Measurements from ENCODE around the gene FEZF1. TPM values are rescaled to one million over a fixed set of nuclear protein-coding genes. Genes with fewer than 3 reads are reported as not detected.

The FEZF1 gene
- total and polyA plus RNA-seq, 10 of the 15 experiments (the other 5 are each of a cell fraction or from before 2014, with no cell fraction given), result not detected

DNA sequence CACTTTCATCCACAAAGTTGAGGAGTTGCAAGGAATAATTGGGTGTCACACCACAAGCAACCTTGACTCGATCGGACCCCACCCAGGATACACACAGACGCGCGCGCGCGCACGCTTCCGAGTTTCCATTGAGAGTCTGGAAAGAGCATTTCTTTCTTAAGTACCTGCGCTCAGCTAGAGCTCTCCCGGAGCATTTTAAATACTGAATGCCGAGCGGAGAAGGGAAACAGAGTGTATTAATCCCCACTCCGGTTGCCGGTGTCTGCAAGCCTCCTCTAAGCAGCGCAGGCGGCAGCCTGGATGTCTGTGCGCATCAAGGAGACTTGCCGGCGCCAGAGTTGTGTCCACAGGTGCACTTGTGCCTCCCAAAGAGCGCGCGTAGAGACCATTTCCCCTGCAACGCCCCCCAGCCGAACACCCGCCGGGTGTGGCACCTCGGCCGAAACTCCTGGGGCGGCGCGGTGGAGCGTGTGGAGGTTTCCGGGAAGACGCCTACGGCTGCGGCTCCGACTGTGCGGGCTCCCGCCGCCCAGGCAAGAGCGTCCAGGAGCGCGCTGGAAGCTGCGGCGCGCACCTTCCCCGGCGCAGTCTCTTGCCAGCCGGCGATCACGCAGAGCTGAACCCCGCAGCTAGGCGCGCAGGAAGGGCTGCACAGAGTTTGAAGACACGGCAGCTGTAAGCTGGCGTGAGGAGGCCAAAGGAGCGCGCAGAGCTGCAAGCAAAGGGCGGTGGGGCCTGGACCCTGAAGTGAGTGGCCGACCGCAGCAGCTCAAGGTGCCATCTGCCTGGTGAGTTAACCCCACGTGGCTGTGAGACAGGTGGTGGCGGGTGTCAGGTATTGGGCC is 1.1 kb upstream of the FEZF1 start:
- no peak for ATAC-seq
- H3K9ac ChIP-seq (ENCODE audit: control insufficient read depth, insufficient read depth, low read length), result no peak overlapping the region
- no peaks in the 10 kb centered on the region for H3K79me2 ChIP-seq (ENCODE audit: control insufficient read depth, insufficient read depth, low read length)
- DNase-seq (ENCODE audit: low read depth, low spot score), result no peak
- H3K4me1 ChIP-seq (ENCODE audit: control insufficient read depth, insufficient read depth, low read length), result no peaks in the 10 kb centered on the region
- H3K27ac ChIP-seq (ENCODE audit: control insufficient read depth, insufficient read depth), result no peak overlapping the region
- RAD21 ChIA-PET (ENCODE audit: unreplicated experiment), result no interaction called here
- TF ChIP-seq RAD51 (IDR thresholded peaks at IDR 0.05) (no peak), SMC3 (IDR thresholded peaks at IDR 0.05; ENCODE audit: borderline replicate concordance, low read length) (no peak), KAT2A (conservative IDR thresholded peaks at IDR 0.05; ENCODE audit: control insufficient read depth, low read depth, low read length) (no peak), TCF12 (IDR thresholded peaks at IDR 0.05; ENCODE audit: low read depth, low read length) (no peak), PAX5 (IDR thresholded peaks at IDR 0.05; ENCODE audit: borderline replicate concordance, low read depth, low read length) (no peak)
- H3K4me2 ChIP-seq (ENCODE audit: control insufficient read depth, insufficient read depth), result no peak overlapping the region
- H3K4me3 ChIP-seq, result no peak overlapping the region
- in situ Hi-C loops (cut with MboI) (no loop called here), intact Hi-C loops (cut with micrococcal nuclease; ENCODE audit: unreplicated experiment) (loop anchor here (5.0 kb wide), 1 partner anchor 222 kb away; no protein-coding TSS in a partner anchor)
- H2AFZ ChIP-seq (ENCODE audit: control insufficient read depth, low read depth, low read length), result no peak overlapping the region
- CTCF ChIA-PET, result no interaction called here
- peaks cover 9 to 21% of the 10 kb centered on the region in 2 experiments for H3K27me3 ChIP-seq (replicated peaks in 1 of 2; ENCODE audit: control insufficient read depth in 2 of 2, insufficient read depth in 2 of 2, low read length in 1 of 2)
- no peaks in the 10 kb centered on the region for H3K36me3 ChIP-seq (ENCODE audit: control insufficient read depth in 2 of 2, insufficient read depth in 2 of 2, low read length in 1 of 2)
- SMC1A ChIA-PET (ENCODE audit: uncharacterized antibody, unreplicated experiment), result no interaction called here
- no peaks in the 10 kb centered on the region for H4K20me1 ChIP-seq (ENCODE audit: control insufficient read depth, insufficient read depth)
- no TSS peak for BruUV-seq (replicated peaks)
- 58% methylated on average over 65 of the region's 65 CpGs for WGBS (ENCODE audit: insufficient coverage, insufficient replicate concordance, low lambda C conversion rate, missing lambda C conversion rate)
- H3K9me3 ChIP-seq (replicated peaks; ENCODE audit: control insufficient read depth, insufficient read depth, low read length), result no peaks in the 10 kb centered on the region; the same call in 2 of the 3 replicates
- POLR2A ChIA-PET, result no interaction called here
- FAIRE-seq, result no peak

DNA sequence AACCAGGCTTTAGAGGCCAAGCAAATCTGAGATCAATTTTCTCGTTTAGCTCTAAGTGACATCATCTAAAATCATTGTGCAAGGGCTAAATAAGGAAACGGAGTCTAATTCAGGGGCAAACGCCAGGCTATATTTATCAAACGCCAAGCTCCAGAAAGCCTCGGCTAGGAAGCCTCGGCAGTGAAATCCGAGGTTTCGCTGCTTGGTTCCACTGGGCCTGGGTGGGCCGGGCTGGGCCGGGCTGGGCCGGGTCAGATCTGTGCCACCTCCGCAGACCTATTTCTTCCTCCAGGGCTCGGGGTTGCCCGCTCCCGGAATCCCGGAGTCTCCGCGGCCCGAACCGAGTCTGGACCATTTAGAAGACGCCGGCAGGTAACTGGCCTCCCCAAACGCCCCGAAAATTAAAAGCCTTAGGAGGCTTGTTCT is 459 bp upstream of the FEZF1 start:
- no peak overlapping the region for H3K4me2 ChIP-seq (ENCODE audit: control insufficient read depth, insufficient read depth)
- no peaks in the 10 kb centered on the region for H3K79me2 ChIP-seq (ENCODE audit: control insufficient read depth, insufficient read depth, low read length)
- intact Hi-C loops (cut with micrococcal nuclease; ENCODE audit: unreplicated experiment), result loop anchor here (5.0 kb wide), 1 partner anchor 222 kb away; no protein-coding TSS in a partner anchor
- SMC1A ChIA-PET (ENCODE audit: uncharacterized antibody, unreplicated experiment), result no interaction called here
- peaks cover 10 to 16% of the 10 kb centered on the region in 2 experiments for H3K27me3 ChIP-seq (replicated peaks in 1 of 2; ENCODE audit: control insufficient read depth in 2 of 2, insufficient read depth in 2 of 2, low read length in 1 of 2)
- H3K4me3 ChIP-seq, result no peak overlapping the region
- H3K27ac ChIP-seq (ENCODE audit: control insufficient read depth, insufficient read depth), result no peak overlapping the region
- TF ChIP-seq ZBED1 (IDR thresholded peaks at IDR 0.05; ENCODE audit: borderline replicate concordance) (no peak), SP1 (IDR thresholded peaks at IDR 0.05; ENCODE audit: low read depth, low read length) (no peak), KDM1A (IDR thresholded peaks at IDR 0.05; ENCODE audit: borderline replicate concordance) (no peak), NBN (IDR thresholded peaks at IDR 0.05) (no peak), ZNF217 (IDR thresholded peaks at IDR 0.05) (no peak), MEF2B (IDR thresholded peaks at IDR 0.05; ENCODE audit: partially characterized antibody, poor library complexity, severe bottlenecking) (no peak), POLR2AphosphoS2 (IDR thresholded peaks at IDR 0.05; ENCODE audit: low read depth, low read length) (no peak)
- RAD21 ChIA-PET (ENCODE audit: unreplicated experiment), result no interaction called here
- FAIRE-seq (no peak), DNase-seq (ENCODE audit: low read depth, low spot score) (no peak), ATAC-seq (no peak)
- CTCF ChIA-PET, result no interaction called here
- no peak overlapping the region for H2AFZ ChIP-seq (ENCODE audit: control insufficient read depth, low read depth, low read length)
- no peaks in the 10 kb centered on the region for H4K20me1 ChIP-seq (ENCODE audit: control insufficient read depth, insufficient read depth)
- BruUV-seq (replicated peaks), result no TSS peak
- H3K36me3 ChIP-seq (ENCODE audit: control insufficient read depth in 2 of 2, insufficient read depth in 2 of 2, low read length in 1 of 2), result no peaks in the 10 kb centered on the region
- no peaks in the 10 kb centered on the region; the same call in 2 of the 3 replicates for H3K9me3 ChIP-seq (replicated peaks; ENCODE audit: control insufficient read depth, insufficient read depth, low read length)
- POLR2A ChIA-PET, result no interaction called here
- no peaks in the 10 kb centered on the region for H3K4me1 ChIP-seq (ENCODE audit: control insufficient read depth, insufficient read depth, low read length)
- in situ Hi-C loops (cut with MboI), result no loop called here
- WGBS (ENCODE audit: insufficient coverage, insufficient replicate concordance, low lambda C conversion rate, missing lambda C conversion rate), result 57% methylated on average over 22 of the region's 24 CpGs
- H3K9ac ChIP-seq (ENCODE audit: control insufficient read depth, insufficient read depth, low read length), result no peak overlapping the region

All from GM12878 (cell line).